Left forelimb (tissue), 1 donor: ENCODE results near the gene SLC22A5.
A peak's percentile ranks its signal among the peaks of the same experiment; 100 is the strongest.

ENCODE experiments used
- DNase-seq: peaks from one replicate; pipeline ENCODE4 v3.0.0-alpha.2; 2018; ENCODE audit warnings: low spot score

SLC22A5 gene

GRCh38 chr5:132369474-132370180 lies at the start of gene SLC22A5:
SLC22A5 (plus strand) TSS chr5:132369710; CDS start chr5:132369973, 263 bp downstream.
- peak; percentile 81 for DNase-seq

GRCh38 chr5:132319975-132320374 lies 49.5 kb upstream of the SLC22A5 start:
- DNase-seq, result no peak

- DNase-seq, result no peak
These were observed 48.3 kb upstream of the SLC22A5 start for GRCh38 chr5:132321109-132321721.

- no peak for DNase-seq
These were observed 47.2 kb upstream of the SLC22A5 start for GRCh38 chr5:132322266-132322665.

- no peak for DNase-seq
These were observed 46.3 kb upstream of the SLC22A5 start for GRCh38 chr5:132323202-132323601.

DNA sequence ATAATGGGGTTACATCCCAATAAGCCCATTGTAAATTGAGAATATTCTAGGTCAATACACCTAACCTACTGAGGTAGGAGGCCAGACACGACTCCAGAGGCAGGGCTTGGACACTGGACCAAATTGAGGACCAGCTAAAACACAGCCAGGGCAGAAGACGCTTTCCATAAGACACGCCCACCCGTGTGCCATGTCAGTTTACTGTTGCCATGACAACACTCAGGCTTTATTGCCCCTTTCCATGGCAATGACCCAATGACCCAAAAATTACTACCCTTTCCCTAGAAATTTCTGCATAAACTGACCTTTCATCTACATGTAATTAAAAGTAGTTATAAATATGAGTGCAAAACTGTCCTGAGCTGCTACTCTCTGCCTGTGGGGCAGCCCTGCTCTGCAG lies 43.8 kb upstream of the SLC22A5 start:
- DNase-seq, result no peak

GRCh38 chr5:132327252-132327955 lies 42.1 kb upstream of the SLC22A5 start:
- DNase-seq, result no peak

DNA sequence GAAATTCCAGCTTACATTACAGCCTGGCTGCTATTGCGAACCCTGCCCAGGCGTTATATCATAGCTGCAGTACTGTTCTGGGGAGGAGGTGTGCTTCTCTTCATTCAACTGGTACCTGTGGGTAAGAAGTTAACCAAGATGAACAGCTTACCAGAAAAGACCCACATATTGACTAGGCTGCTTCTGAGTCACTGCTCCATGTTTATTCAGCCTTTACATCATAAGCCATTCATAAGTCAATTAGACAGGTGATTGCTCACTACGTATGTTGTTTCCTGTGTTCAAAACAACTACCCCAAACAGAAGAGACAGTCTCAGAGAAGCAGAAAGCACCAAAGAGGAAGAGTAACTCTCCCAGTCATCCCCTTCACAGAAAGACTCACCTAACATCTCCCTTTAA lies 34.7 kb upstream of the SLC22A5 start:
- DNase-seq, result no peak

DNA sequence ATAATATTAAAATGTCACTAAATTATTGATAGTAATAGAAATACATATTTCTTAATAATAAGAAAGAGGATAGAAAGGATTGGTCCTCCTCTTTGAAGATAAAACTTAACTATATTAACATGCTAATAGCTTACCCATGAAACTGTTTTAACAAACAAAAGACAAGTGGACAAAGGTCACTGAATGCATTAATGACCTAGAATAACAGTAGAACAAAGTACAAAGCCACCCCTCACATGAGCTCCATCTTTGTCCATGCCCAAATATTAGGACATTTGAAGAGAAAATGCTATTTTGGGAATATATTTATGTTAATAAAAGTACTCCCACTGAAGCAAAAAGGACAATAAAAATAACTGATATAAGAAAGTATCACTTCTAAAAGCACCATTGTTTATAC lies 34.1 kb upstream of the SLC22A5 start:
- no peak for DNase-seq

DNA sequence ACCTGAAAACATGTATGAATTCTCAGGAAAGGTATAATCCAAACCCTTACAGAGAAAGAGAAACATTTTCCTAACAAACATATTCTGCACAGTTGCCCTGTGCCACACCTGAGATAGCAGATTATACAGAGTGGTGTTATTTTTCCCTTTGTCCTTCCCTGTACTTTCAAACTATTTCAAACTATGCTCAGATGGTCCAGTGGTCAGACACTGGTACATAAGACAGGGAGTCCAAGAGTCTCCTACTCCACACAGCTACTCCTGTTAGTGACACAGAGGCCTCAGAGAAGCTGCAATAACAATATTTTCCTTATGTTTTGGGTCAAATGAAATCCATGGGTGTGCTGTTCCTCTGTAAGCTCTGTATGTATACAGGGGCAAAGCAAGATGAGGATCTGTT lies 30.0 kb upstream of the SLC22A5 start:
- no peak for DNase-seq

DNA sequence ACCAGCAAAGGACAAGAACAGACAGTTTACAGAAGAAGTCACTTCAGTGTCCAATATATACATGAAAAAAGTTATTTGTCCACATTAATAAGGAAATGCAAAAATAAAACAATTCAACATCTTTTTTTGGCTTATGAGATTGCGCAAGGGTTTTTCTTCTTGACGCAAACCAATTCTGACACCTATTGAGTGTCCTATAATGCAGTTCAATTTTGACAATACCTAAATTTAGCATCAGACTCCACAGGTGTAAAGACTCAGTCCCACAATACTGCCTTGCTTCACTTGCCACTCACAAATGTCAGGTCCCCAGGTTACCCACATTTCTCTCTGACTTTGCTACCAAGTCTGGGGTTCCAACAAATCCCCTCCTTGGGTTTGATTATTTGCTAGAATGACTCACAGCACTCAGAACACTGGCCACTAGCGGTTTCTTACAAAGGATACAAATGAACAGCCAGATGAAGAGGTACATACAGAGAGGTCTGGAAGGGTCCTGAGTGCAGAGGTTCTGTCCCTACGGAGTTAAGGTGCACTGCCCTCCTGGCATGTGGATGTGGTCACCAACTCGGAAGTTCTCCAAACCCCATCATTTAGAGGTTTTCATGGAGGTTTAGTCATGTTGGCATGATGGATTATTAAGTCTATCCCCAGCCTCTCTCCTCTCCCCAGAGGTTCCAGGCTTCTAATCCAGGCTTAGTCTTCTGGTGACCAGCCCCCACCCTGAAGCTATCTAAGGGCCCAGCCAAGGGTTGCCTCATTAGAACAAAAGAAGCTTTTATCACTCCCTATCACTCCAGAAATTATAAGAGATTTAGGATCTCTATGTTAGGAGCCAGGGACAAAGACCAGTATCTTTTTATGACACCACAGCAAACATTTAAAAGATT lies 27.0 kb upstream of the SLC22A5 start:
- DNase-seq, result no peak

DNA sequence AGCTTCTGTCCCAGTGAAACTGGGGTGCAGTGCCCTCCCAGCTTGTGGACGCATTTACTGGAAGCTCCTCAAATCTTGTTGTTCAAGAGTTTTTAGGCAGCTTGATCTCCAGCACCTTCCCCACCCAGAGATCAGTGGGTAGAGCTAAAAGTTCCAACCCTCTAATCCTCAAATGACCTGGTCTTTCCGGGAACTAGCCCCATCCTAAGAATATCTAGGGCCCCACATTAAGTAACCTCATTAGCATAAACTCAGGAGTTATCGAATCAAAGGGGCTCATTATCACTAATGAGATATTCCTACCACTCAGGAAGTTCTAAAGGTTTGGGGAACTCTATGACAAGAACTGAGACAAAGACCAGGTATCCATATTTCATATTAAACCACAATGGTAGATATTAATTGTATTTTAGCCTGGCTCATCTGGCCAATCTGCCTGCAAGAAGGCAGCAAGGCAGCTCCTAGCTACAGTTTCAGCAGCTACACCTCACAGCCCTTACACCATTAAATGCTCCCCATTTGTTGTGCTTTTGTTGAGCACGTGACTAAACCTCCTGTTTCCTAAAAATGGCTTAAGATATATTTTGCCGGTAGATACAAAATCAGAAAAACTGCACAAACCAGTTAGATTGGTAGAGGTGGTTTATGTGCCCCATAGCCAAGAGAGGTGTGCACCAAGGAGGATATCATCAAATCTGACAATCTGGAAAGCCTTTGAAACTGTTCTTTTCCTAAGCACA lies 24.6 kb upstream of the SLC22A5 start:
- no peak for DNase-seq

GRCh38 chr5:132353486-132353995 lies 16.0 kb upstream of the SLC22A5 start:
- DNase-seq, result no peak

DNA sequence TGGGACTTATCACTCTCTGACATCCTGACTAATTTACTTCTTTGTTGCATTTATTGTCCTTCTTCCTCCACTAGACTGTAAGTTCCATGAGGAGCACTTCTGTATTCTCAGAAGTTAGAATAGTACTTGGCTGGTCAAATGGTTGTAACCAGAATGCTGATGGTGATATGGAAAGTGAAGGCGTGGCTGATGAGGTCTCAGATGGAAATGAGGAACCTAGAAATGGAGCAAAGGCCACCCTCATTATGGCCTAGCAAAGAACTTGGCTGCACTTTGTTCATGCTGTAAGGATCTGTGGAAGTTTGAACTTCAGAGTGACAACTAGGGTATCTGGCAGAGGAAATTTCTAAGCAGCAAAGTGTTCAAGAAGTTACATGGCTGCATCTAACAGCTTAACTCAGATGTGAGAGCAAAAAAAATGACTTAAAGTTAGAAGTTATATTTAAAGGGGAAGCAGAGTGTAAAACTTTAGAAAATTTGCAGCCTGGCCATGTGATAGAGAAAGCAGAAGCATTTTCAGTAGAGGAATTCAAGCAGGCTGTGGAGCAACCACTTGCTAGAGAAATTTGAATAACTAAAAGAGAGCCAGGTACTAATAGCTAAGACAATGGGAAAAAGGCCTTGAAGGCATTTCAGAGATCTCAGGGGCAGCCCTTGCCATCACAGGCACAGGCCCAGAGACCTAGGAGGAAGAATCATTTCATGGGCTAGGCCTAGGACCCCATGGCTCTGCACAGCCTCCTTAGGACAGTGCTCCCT lies 14.9 kb upstream of the SLC22A5 start:
- no peak for DNase-seq

- DNase-seq, result no peak
These were observed 14.3 kb upstream of the SLC22A5 start for GRCh38 chr5:132355140-132355765.

- no peak for DNase-seq
These were observed 10.7 kb upstream of the SLC22A5 start for GRCh38 chr5:132358775-132359174.

DNA sequence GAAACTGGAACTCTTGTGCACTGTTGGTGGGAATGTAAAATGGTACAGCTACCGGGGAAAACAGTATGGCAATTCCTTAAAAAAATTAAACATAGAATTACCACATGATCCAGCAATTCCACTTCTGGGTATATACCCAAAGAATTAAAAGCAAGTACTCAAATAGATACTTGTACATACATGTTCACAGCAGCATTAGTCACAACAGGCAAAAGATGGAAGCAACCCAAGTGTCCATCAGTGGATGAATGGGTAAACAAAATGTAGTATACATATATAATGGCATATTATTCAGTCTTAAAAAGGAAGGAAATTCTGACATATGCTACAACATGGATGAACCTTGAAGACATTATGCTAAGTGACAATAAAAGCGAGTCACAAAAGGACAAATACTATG lies 7.4 kb upstream of the SLC22A5 start:
- no peak for DNase-seq

DNA sequence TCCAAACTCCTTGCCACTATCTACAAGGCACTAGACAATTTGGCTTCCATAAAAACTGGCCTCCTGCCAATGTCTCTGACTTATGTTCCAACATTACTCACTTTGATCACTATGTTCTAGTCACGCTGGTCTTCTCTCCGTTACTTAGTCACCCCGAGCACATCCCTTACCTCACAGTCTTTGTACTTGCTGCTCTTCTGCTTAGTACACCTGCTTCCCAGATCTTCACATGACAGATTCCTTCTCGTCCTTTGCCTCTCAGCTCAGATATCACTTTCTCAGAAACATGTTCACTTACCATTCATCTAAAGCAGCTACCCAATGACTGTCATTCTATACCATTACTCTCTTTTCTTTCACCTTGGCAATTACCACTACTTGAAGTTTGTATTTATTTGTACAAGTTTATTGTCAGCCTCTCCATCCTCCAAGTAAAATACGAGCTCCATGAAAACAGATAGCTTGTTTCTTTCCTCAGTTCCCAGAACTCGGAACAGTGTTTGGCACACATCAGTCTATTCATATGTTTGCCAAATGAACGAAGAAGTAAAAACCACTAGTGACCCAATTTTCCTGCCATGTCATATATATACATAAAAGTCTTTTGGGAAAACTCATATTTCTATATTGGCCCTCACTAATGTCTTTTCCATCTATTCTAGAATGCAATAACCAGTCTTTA lies 5.9 kb upstream of the SLC22A5 start:
- no peak for DNase-seq

DNA sequence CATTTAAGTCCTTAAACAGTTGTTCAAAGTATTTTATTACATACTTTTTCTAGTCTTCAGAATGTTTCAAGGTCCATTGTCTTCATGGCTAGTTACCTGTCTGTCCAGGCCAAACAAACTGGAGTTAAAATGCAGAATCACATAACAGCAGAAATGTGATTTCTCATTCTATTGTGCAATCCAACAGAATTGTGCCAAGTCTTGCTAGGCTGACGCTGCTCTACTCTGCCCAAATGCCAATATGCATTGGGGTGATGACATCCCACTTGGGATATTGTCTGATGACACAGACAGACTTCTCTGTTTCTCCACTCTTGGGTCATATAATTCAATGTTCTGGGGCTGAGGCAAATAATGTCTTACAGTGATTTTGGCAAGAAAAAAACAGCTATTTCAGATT lies 5.2 kb upstream of the SLC22A5 start:
- no peak for DNase-seq

- no peak for DNase-seq
These were observed 4.3 kb upstream of the SLC22A5 start for GRCh38 chr5:132365213-132365612.
